ENCODE measurements around the gene CYP3A7. TPM values are rescaled to one million over a fixed set of nuclear protein-coding genes. Genes with fewer than 3 reads are reported as not detected.
"Not testable (repeated sequence)": the region's sequence is repeated elsewhere in the genome, so short reads cannot be mapped to it uniquely, and the experiment has no call there.

The CYP3A7 gene
- total RNA-seq, 1 donor from 2014 or later, result 1.6 TPM

DNA sequence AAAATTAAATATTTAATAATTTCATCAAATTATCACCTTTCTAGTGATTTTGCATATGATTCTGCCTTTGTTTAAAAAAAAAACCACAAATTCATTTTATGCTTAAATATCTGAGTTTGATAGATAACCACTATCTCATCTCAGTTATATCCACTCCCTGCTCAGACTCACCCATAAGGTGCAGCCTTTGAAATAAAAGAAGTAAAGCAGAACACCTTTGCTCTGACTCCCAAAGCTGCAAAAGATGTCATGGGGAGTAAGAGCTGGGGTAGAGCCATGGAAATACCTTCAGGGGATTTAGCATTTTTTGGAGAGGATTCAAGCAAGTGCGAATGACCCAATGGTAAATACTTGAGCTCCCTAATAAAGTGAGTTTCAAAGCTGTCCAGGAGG, 40.1 kb downstream of the CYP3A7 start:
- H3K36me3 ChIP-seq, result no peaks in the 10 kb centered on the region
- no peaks in the 10 kb centered on the region for H3K9me3 ChIP-seq
- H3K4me3 ChIP-seq, result no peak overlapping the region
- no peak overlapping the region for H3K27ac ChIP-seq
- no peaks in the 10 kb centered on the region for H3K4me1 ChIP-seq
- no peaks in the 10 kb centered on the region for H3K27me3 ChIP-seq
- no peak for DNase-seq
- no peak for TF ChIP-seq CTCF (IDR thresholded peaks at IDR 0.05)
- no peak for ATAC-seq
- intact Hi-C loops (cut with DNase I), result no loop called here

GRCh38 chr7:99694201-99694911, 40.6 kb downstream of the CYP3A7 start:
- no peak for ATAC-seq
- no peak for TF ChIP-seq CTCF (IDR thresholded peaks at IDR 0.05)
- no peak overlapping the region for H3K27ac ChIP-seq

DNA sequence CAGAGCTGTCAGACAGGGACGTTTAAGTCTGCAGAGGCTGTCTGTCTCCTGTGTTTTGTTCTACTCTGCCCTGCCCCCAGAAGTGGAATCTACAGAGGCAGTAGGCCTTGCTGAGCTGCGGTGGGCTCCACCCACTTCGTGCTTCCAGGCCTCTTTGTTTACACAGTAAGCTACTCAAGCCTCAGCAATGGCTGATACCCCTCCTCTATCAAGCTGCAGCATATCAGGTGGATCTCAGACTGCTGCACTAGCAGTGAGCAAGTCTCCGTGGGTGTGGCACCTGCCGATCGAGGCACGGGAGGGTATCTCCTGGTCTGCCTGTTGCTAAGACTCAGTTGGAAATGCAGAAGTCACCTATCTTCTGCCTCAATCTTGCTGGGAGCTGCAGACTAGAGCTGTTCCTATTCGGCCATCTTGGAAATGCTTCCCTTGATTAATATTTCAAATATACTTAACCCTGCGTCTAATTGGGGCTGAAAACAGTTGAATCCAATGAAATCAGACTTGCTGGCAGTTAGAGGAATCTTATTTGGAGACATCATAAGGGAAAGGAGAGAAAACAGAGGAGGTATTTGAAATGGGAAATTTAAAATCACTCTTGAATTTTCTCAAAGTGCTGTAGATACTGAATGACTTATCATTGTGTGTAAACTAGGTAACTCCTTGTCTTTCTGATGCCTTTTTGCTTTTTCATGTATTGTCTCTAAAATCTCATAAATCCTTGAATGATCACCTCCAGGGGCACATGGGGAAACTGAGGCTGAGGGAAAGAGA, 41.4 kb downstream of the CYP3A7 start:
- Histone ChIP-seq H3K27ac (no peak overlapping the region), H3K4me1 (no peaks in the 10 kb centered on the region), H3K9me3 (no peaks in the 10 kb centered on the region), H3K36me3 (no peaks in the 10 kb centered on the region), H3K27me3 (no peaks in the 10 kb centered on the region), H3K4me3 (no peak overlapping the region)
- DNase-seq, result no peak
- no peak for TF ChIP-seq CTCF (IDR thresholded peaks at IDR 0.05)
- peak; percentile 69 for ATAC-seq
- intact Hi-C loops (cut with DNase I), result no loop called here

More at GRCh38 chr7:99694201-99694911, 40.6 kb downstream of the CYP3A7 start:
- no peaks in the 10 kb centered on the region for H3K36me3 ChIP-seq
- H3K27me3 ChIP-seq, result no peaks in the 10 kb centered on the region
- no peak for DNase-seq
- intact Hi-C loops (cut with DNase I), result no loop called here
- no peaks in the 10 kb centered on the region for H3K4me1 ChIP-seq
- no peaks in the 10 kb centered on the region for H3K9me3 ChIP-seq
- H3K4me3 ChIP-seq, result no peak overlapping the region

DNA sequence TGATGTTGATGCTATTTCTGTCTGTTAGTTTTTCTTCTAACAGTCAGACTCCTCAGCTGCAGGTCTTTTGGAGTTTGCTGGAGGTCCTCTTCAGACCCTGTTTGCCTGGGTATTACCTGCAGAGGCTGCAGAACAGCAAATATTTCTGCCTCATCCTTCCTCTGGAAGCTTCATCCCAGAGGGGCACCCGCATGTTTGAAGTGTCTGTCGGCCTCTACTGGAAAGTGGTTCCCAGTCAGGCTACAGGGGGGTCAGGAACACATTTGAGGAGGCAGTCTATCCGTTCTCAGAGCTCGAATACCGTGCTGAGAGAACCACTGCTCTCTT, 41.9 kb downstream of the CYP3A7 start:
- intact Hi-C loops (cut with DNase I), result no loop called here
- Histone ChIP-seq H3K9me3 (no peaks in the 10 kb centered on the region), H3K27me3 (no peaks in the 10 kb centered on the region), H3K36me3 (no peaks in the 10 kb centered on the region), H3K27ac (no peak overlapping the region), H3K4me1 (no peaks in the 10 kb centered on the region), H3K4me3 (no peak overlapping the region)
- no peak for TF ChIP-seq CTCF (IDR thresholded peaks at IDR 0.05)
- no peak for DNase-seq
- no peak for ATAC-seq

GRCh38 chr7:99692563-99692962, 42.4 kb downstream of the CYP3A7 start:
- H3K9me3 ChIP-seq; H3K27ac ChIP-seq; H3K4me3 ChIP-seq; ATAC-seq; H3K27me3 ChIP-seq; H3K4me1 ChIP-seq; DNase-seq; intact Hi-C loops (cut with DNase I); H3K36me3 ChIP-seq: not testable (repeated sequence)

DNA sequence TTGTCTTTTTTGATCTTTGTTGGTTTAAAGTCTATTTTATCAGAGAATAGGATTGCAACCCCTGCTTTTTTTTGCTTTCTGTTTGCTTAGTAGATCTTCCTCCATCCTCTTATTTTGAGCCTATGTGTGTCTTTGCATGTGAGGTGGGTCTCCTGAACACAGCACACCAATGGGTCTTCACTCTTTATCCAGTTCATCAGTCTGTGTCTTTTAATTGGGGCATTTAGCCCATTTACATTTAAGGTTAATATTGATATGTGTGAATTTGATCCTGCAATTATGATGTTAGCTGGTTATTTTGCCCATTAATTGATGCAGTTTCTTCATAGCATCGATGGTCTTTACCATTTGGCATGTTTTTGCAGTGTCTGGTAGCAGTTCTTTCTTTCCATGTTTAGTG, 43.3 kb downstream of the CYP3A7 start:
- H3K9me3 ChIP-seq; intact Hi-C loops (cut with DNase I); H3K4me3 ChIP-seq; H3K27ac ChIP-seq; H3K36me3 ChIP-seq; H3K27me3 ChIP-seq; DNase-seq; H3K4me1 ChIP-seq; ATAC-seq: not testable (repeated sequence)

GRCh38 chr7:99690918-99691317, 44.1 kb downstream of the CYP3A7 start:
- H3K4me1 ChIP-seq; ATAC-seq; DNase-seq; H3K27ac ChIP-seq; H3K4me3 ChIP-seq; H3K9me3 ChIP-seq; intact Hi-C loops (cut with DNase I); H3K36me3 ChIP-seq; H3K27me3 ChIP-seq: not testable (repeated sequence)

GRCh38 chr7:99685871-99686608, 49.0 kb downstream of the CYP3A7 start:
- H3K27me3 ChIP-seq; H3K4me1 ChIP-seq; H3K27ac ChIP-seq; H3K4me3 ChIP-seq; ATAC-seq; DNase-seq; intact Hi-C loops (cut with DNase I); H3K36me3 ChIP-seq; H3K9me3 ChIP-seq: not testable (repeated sequence)
